ENCODE measurements around the gene GPANK1. TPM values are rescaled to one million over a fixed set of nuclear protein-coding genes. Genes with fewer than 3 reads are reported as not detected.
A peak's percentile ranks its signal among the peaks of the same experiment; 100 is the strongest.

GPANK1 gene
- total and polyA plus RNA-seq, 2 donors (not counting 1 experiment from before 2014, with no cell fraction given): 22.6 to 24.3 TPM

DNA sequence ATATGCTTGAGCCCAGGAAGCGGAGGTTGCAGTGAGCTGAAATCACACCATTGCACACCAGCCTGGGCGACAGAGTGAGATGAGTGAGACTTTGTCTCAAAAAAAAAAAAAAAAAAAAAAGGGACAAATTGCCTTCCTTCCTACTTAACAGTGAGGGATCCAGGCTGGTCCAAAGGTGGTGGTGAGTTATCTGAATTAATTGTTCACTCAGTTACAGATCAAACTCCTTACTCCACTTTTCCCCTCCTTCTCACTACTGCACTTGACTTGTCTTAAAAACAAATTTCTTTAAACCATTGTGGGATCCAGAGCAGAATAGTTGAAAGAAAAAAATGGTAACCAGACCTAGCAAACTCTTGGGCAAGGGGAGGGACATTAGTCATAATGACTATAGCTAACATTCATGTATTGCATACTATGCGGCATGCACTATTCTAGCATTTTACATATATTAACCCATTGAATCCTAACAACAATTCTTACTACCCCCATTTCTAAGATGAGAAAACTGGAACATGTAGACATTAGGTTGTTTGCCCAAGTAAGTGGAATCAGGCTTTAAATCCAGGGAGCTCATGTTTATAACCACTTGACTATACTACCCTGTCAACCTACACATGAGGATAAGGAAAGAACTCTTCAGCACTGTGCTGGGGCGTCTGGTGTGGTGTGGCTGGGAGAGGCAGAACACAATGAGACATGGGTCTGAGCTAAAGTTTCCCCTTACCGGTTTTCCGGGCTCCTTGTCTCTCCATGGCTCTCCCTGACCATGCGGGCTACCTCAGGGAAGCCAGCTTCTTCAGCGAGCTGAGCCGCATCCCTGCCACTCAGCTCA, 1.5 kb downstream of the GPANK1 start:
- H3K4me1 Mint-ChIP-seq: peaks cover 71% of the 10 kb centered on the region
- H3K9ac ChIP-seq (ENCODE audit: low read length): peak overlapping the region; percentile 89
- intact Hi-C loops (cut with micrococcal nuclease): no loop called here
- H3K4me3 ChIP-seq (ENCODE audit: control extremely low read depth in 1 of 5, extremely low read depth in 1 of 5, insufficient read depth in 1 of 5, low read depth in 2 of 5, low read length in 4 of 5): peak overlapping the region in 1 of 5 experiments; percentile 98
- H3K4me2 ChIP-seq (replicated peaks; ENCODE audit: low read depth, low read length, poor library complexity, severe bottlenecking): peak overlapping the region; percentile 90
- H3K27ac ChIP-seq (ENCODE audit: low read length in 2 of 2): peak overlapping the region in 1 of 2 donors; percentile 98
- ATAC-seq (ENCODE audit: low read depth) (no peak), DNase-seq (no peak)
- H3K79me2 ChIP-seq (ENCODE audit: control insufficient read depth, insufficient read depth, low read length): peaks cover 87% of the 10 kb centered on the region
- peaks cover 8 to 46% of the 10 kb centered on the region in 2 experiments for H3K36me3 ChIP-seq (replicated peaks in 1 of 2; ENCODE audit: control extremely low read depth in 1 of 2, control insufficient read depth in 1 of 2, extremely low read depth in 1 of 2, insufficient read depth in 2 of 2, low read length in 1 of 2)
- H3K27me3 Mint-ChIP-seq: no peaks in the 10 kb centered on the region
- WGBS (ENCODE audit: insufficient coverage): 90% methylated on average over 5 of the region's 9 CpGs
- no peaks in the 10 kb centered on the region for H3K9me3 Mint-ChIP-seq (ENCODE audit: insufficient read depth)
- ChIA-PET POLR2A (interaction anchor here (0.7 to 5.9 kb wide), 3 partner anchors 11 to 755 kb away, joined by 3 to 57 read pairs (median 9); partner anchors contain the start of genes BAG6 and GTF2H4), CTCF (interaction anchor here (1.0 to 1.9 kb wide), 2 partner anchors 10 to 112 kb away, joined by 3 to 9 read pairs; partner anchors contain the start of gene BAG6)
- H3K27ac Mint-ChIP-seq: peak overlapping the region; percentile 100
- H3K4me3 Mint-ChIP-seq: peak overlapping the region; percentile 96
- peaks cover 42 to 64% of the 10 kb centered on the region in 2 donors for H3K4me1 ChIP-seq (ENCODE audit: control insufficient read depth in 2 of 2, insufficient read depth in 2 of 2, low read length in 2 of 2)
- peaks cover 19% of the 10 kb centered on the region for H4K20me1 ChIP-seq (ENCODE audit: control insufficient read depth, insufficient read depth, low read length, poor library complexity, severe bottlenecking)
- H2AFZ ChIP-seq (ENCODE audit: insufficient read depth, low read depth, low read length, poor library complexity, severe bottlenecking): no peak overlapping the region
- H3K9me3 ChIP-seq (ENCODE audit: control extremely low read depth in 1 of 3, control insufficient read depth in 2 of 3, insufficient read depth in 1 of 3, low read length in 2 of 3): no peaks in the 10 kb centered on the region
- no peaks in the 10 kb centered on the region for H3K27me3 ChIP-seq (replicated peaks in 1 of 4; ENCODE audit: control extremely low read depth in 1 of 4, control insufficient read depth in 3 of 4, insufficient read depth in 4 of 4, low read length in 3 of 4)
- TF ChIP-seq, protein P1, sequence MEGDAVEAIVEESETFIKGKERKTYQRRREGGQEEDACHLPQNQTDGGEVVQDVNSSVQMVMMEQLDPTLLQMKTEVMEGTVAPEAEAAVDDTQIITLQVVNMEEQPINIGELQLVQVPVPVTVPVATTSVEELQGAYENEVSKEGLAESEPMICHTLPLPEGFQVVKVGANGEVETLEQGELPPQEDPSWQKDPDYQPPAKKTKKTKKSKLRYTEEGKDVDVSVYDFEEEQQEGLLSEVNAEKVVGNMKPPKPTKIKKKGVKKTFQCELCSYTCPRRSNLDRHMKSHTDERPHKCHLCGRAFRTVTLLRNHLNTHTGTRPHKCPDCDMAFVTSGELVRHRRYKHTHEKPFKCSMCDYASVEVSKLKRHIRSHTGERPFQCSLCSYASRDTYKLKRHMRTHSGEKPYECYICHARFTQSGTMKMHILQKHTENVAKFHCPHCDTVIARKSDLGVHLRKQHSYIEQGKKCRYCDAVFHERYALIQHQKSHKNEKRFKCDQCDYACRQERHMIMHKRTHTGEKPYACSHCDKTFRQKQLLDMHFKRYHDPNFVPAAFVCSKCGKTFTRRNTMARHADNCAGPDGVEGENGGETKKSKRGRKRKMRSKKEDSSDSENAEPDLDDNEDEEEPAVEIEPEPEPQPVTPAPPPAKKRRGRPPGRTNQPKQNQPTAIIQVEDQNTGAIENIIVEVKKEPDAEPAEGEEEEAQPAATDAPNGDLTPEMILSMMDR (IDR thresholded peaks at IDR 0.05): no peak
- TF ChIP-seq EZH2 (IDR thresholded peaks at IDR 0.05; ENCODE audit: borderline replicate concordance, insufficient read depth, low read depth, low read length, poor library complexity, severe bottlenecking): no peak

Measured in B cell (primary cell).